Measurements from ENCODE around the gene XXYLT1.
"Not testable (repeated sequence)": the region's sequence is repeated elsewhere in the genome, so short reads cannot be mapped to it uniquely, and the experiment has no call there.

Gene XXYLT1

GRCh38 chr3:195110647-195111318, 160.2 kb downstream of the XXYLT1 start:
- no peak for DNase-seq

GRCh38 chr3:195109098-195109657, 161.8 kb downstream of the XXYLT1 start:
- DNase-seq: no peak

- no peak for DNase-seq
Measured at GRCh38 chr3:195107593-195107992, 163.4 kb downstream of the XXYLT1 start.

- not testable (repeated sequence) for DNase-seq
Measured at GRCh38 chr3:195107031-195107430, 163.9 kb downstream of the XXYLT1 start.

GRCh38 chr3:195106418-195106906, 164.5 kb downstream of the XXYLT1 start:
- peak; percentile 20 to 56 (median 53) for DNase-seq

GRCh38 chr3:195105841-195106417, 165.0 kb downstream of the XXYLT1 start:
- DNase-seq: no peak

- no peak for DNase-seq
Measured at GRCh38 chr3:195105389-195105788, 165.6 kb downstream of the XXYLT1 start.

- DNase-seq: no peak
Measured at GRCh38 chr3:195104340-195104739, 166.6 kb downstream of the XXYLT1 start.

- no peak for DNase-seq
Measured at GRCh38 chr3:195103623-195104022, 167.3 kb downstream of the XXYLT1 start.

GRCh38 chr3:195102609-195103467, 168.1 kb downstream of the XXYLT1 start:
- no peak for DNase-seq

- DNase-seq: no peak
Measured at GRCh38 chr3:195101927-195102608, 168.9 kb downstream of the XXYLT1 start.

GRCh38 chr3:195101001-195101583, 169.9 kb downstream of the XXYLT1 start:
- peak in 1 of 5 donors; percentile 31 for DNase-seq

GRCh38 chr3:195099951-195100785, 170.8 kb downstream of the XXYLT1 start:
- DNase-seq: no peak

- DNase-seq: no peak
Measured at GRCh38 chr3:195098741-195099525, 172.0 kb downstream of the XXYLT1 start.

GRCh38 chr3:195097331-195098255, 173.4 kb downstream of the XXYLT1 start:
- no peak for DNase-seq

GRCh38 chr3:195096484-195097330, 174.3 kb downstream of the XXYLT1 start:
- DNase-seq: no peak

- no peak for DNase-seq
Measured at GRCh38 chr3:195096053-195096452, 174.9 kb downstream of the XXYLT1 start.

GRCh38 chr3:195095704-195096036, 175.3 kb downstream of the XXYLT1 start:
- DNase-seq: no peak

All from T-helper 1 cell (primary cell).